CD4-positive, alpha-beta T cell treated with Interleukin-4 for 1 hour (primary cell): ENCODE measurements around the gene HDAC8.
"Not testable (repeated sequence)": the region's sequence is repeated elsewhere in the genome, so short reads cannot be mapped to it uniquely, and the experiment has no call there.

Experiments
- DNase-seq, 2 donors: peaks; one replicate each; pipeline ENCODE4 v3.0.0-alpha.2; 2020 to 2022

Gene HDAC8

GRCh38 chrX:72526534-72527508, 45.8 kb downstream of the HDAC8 start:
- no peak for DNase-seq

GRCh38 chrX:72498782-72499181, 73.9 kb downstream of the HDAC8 start:
- no peak for DNase-seq

- no peak for DNase-seq
Observed at GRCh38 chrX:72495046-72495445, 77.6 kb downstream of the HDAC8 start.

- DNase-seq, result no peak
Observed at GRCh38 chrX:72492499-72492898, 80.1 kb downstream of the HDAC8 start.

GRCh38 chrX:72490221-72490620, 82.4 kb downstream of the HDAC8 start:
- not testable (repeated sequence) for DNase-seq

- DNase-seq, result no peak
Observed at GRCh38 chrX:72487661-72488060, 85.0 kb downstream of the HDAC8 start.

GRCh38 chrX:72479324-72480274, 93.0 kb downstream of the HDAC8 start:
- no peak for DNase-seq

- no peak for DNase-seq
Observed at GRCh38 chrX:72478853-72479252, 93.8 kb downstream of the HDAC8 start.

- no peak for DNase-seq
Observed at GRCh38 chrX:72478351-72478750, 94.3 kb downstream of the HDAC8 start.

- DNase-seq, result no peak
Observed at GRCh38 chrX:72477781-72478181, 94.9 kb downstream of the HDAC8 start.

- DNase-seq, result no peak
Observed at GRCh38 chrX:72477376-72477775, 95.3 kb downstream of the HDAC8 start.

GRCh38 chrX:72475952-72476668, 96.5 kb downstream of the HDAC8 start:
- DNase-seq, result no peak

- no peak for DNase-seq
Observed at GRCh38 chrX:72475338-72475737, 97.3 kb downstream of the HDAC8 start.

GRCh38 chrX:72470532-72471223, 102.0 kb downstream of the HDAC8 start:
- DNase-seq, result no peak

- no peak for DNase-seq
Observed at GRCh38 chrX:72470117-72470516, 102.5 kb downstream of the HDAC8 start.

GRCh38 chrX:72468607-72469006, 104.0 kb downstream of the HDAC8 start:
- DNase-seq, result no peak

GRCh38 chrX:72467135-72467534, 105.5 kb downstream of the HDAC8 start:
- DNase-seq, result no peak

- DNase-seq, result no peak
Observed at GRCh38 chrX:72466493-72466892, 106.2 kb downstream of the HDAC8 start.

- no peak for DNase-seq
Observed at GRCh38 chrX:72465889-72466288, 106.8 kb downstream of the HDAC8 start.

GRCh38 chrX:72461766-72462165, 110.9 kb downstream of the HDAC8 start:
- DNase-seq, result no peak

GRCh38 chrX:72461288-72461687, 111.4 kb downstream of the HDAC8 start:
- DNase-seq, result no peak

- DNase-seq, result no peak
Observed at GRCh38 chrX:72460715-72461114, 111.9 kb downstream of the HDAC8 start.
